ENCODE results near the gene PRICKLE1.

PRICKLE1 gene

DNA sequence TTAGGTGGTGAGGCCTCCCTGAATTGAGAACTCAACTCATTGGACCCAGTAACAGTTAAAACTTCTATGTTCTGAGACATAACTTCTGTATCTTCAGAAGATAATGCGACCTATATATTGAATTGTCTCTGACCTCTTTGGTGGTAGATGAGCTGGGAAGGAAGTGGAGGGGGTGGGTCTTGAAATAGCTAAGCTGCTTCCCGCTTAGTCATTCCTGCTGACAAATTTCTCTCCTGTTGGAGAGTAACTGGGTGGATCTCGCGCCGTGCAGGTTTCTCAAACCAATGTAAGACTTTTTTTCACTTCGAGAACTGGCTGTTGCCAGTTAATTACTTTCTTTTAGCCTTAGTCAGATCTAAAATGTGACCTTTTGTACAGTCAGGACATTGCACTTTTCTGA, 162.8 kb downstream of the PRICKLE1 start:
- no peak for TF ChIP-seq CTCF (IDR thresholded peaks at IDR 0.05; ENCODE audit: low read depth, low read length)
- peak; percentile 72 for DNase-seq (ENCODE audit: low read depth, low spot score)
- no peak overlapping the region for H3K4me3 ChIP-seq (ENCODE audit: low read depth, low read length)
- in situ Hi-C loops (cut with HindIII; ENCODE audit: low sequenced_read_pairs), result no loop called here

GRCh38 chr12:42422785-42423184, 166.8 kb downstream of the PRICKLE1 start:
- TF ChIP-seq CTCF (IDR thresholded peaks at IDR 0.05; ENCODE audit: low read depth, low read length), result no peak
- DNase-seq (ENCODE audit: low read depth, low spot score), result peak; percentile 22
- in situ Hi-C loops (cut with HindIII; ENCODE audit: low sequenced_read_pairs), result no loop called here
- no peak overlapping the region for H3K4me3 ChIP-seq (ENCODE audit: low read depth, low read length)

- in situ Hi-C loops (cut with HindIII; ENCODE audit: low sequenced_read_pairs), result no loop called here
- DNase-seq (ENCODE audit: low read depth, low spot score), result peak; percentile 80
- no peak overlapping the region for H3K4me3 ChIP-seq (ENCODE audit: low read depth, low read length)
- TF ChIP-seq CTCF (IDR thresholded peaks at IDR 0.05; ENCODE audit: low read depth, low read length), result no peak
Observed at GRCh38 chr12:42421844-42422779, 167.4 kb downstream of the PRICKLE1 start.

DNA sequence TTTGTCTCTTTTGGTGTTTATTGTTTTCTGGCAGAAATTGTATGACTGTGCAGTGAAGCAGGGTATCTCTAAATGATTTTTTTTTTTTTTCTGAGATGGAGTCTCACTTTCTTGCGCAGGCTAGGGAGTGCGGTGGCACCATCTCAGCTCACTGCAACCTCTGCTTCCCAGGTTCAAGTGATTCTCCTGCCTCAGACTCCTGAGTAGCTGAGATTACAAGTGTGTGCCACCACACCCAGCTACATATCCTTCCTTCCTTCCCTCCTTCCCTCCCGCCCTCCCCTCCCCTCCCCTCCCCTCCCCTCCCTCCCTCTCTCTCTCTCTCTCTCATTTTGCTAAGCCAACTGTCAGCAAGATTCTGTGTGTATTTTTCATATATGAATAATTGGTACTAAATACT, 169.2 kb downstream of the PRICKLE1 start:
- in situ Hi-C loops (cut with HindIII; ENCODE audit: low sequenced_read_pairs), result no loop called here
- no peak for DNase-seq (ENCODE audit: low read depth, low spot score)
- no peak for TF ChIP-seq CTCF (IDR thresholded peaks at IDR 0.05; ENCODE audit: low read depth, low read length)
- H3K4me3 ChIP-seq (ENCODE audit: low read depth, low read length), result no peak overlapping the region

DNA sequence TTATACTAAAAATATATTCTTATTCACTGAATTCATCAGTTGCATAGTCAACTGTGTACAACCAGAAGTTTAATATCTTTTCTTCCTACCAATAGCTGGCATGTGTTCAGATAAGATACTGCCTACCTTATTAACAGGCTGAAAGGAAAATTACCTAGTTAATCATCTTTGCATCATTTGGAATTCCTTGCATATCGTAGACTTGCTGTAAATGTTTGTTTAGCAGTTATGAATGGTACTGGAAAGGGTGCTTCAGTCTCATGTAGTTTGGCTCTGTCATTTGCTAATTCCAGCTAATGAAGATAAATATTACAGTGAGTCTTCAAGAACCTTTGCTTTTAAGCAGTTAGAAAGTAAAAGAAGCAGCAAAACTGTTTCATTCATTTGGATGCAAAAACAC, 179.2 kb downstream of the PRICKLE1 start:
- no peak for TF ChIP-seq CTCF (IDR thresholded peaks at IDR 0.05; ENCODE audit: low read depth, low read length)
- DNase-seq (ENCODE audit: low read depth, low spot score), result no peak
- in situ Hi-C loops (cut with HindIII; ENCODE audit: low sequenced_read_pairs), result no loop called here
- H3K4me3 ChIP-seq (ENCODE audit: low read depth, low read length), result no peak overlapping the region

GRCh38 chr12:42409471-42409870, 180.1 kb downstream of the PRICKLE1 start:
- no peak overlapping the region for H3K4me3 ChIP-seq (ENCODE audit: low read depth, low read length)
- in situ Hi-C loops (cut with HindIII; ENCODE audit: low sequenced_read_pairs), result no loop called here
- TF ChIP-seq CTCF (IDR thresholded peaks at IDR 0.05; ENCODE audit: low read depth, low read length), result no peak
- DNase-seq (ENCODE audit: low read depth, low spot score), result no peak
